NCI-H1694 (cell line): ENCODE data around the gene MMP28.

Experiments
- DNase-seq: peaks from one replicate; lab custom pipeline; 2025; lab: John Stamatoyannopoulos, UW

Gene MMP28

GRCh38 chr17:35742896-35743477 lies 52.5 kb downstream of the MMP28 start:
- no peak for DNase-seq

- DNase-seq = no peak
Measured at GRCh38 chr17:35742496-35742895, 52.9 kb downstream of the MMP28 start.

GRCh38 chr17:35740997-35741931 lies 54.2 kb downstream of the MMP28 start:
- no peak for DNase-seq

- no peak for DNase-seq
Measured at GRCh38 chr17:35740216-35740615, 55.2 kb downstream of the MMP28 start.

- no peak for DNase-seq
Measured at GRCh38 chr17:35738519-35739133, 56.8 kb downstream of the MMP28 start.

GRCh38 chr17:35736236-35736635 lies 59.2 kb downstream of the MMP28 start:
- DNase-seq = no peak

GRCh38 chr17:35735036-35735805 lies 60.2 kb downstream of the MMP28 start:
- DNase-seq = no peak

GRCh38 chr17:35734396-35734795 lies 61.0 kb downstream of the MMP28 start:
- DNase-seq = no peak

GRCh38 chr17:35733366-35733765 lies 62.1 kb downstream of the MMP28 start:
- DNase-seq = no peak

GRCh38 chr17:35732806-35733136 lies 62.7 kb downstream of the MMP28 start:
- no peak for DNase-seq

GRCh38 chr17:35731917-35732805 lies 63.3 kb downstream of the MMP28 start:
- DNase-seq = no peak

- DNase-seq = no peak
Measured at GRCh38 chr17:35731239-35731916, 64.1 kb downstream of the MMP28 start, which contains the start of gene RASL10B. TSS of gene RASL10B (plus strand) at chr17:35731639. CDS start at chr17:35735185, 3,546 bp downstream.

GRCh38 chr17:35730400-35731005 lies 64.9 kb downstream of the MMP28 start:
- DNase-seq = no peak

- DNase-seq = no peak
Measured at GRCh38 chr17:35729405-35729833, 66.0 kb downstream of the MMP28 start.

- DNase-seq = no peak
Measured at GRCh38 chr17:35728551-35728950, 66.9 kb downstream of the MMP28 start.

- DNase-seq = no peak
Measured at GRCh38 chr17:35727635-35728034, 67.8 kb downstream of the MMP28 start.

- DNase-seq = no peak
Measured at GRCh38 chr17:35726953-35727460, 68.4 kb downstream of the MMP28 start.

GRCh38 chr17:35726127-35726952 lies 69.1 kb downstream of the MMP28 start:
- no peak for DNase-seq

GRCh38 chr17:35725802-35726126 lies 69.7 kb downstream of the MMP28 start:
- no peak for DNase-seq
